ENCODE results near the gene ACTR3.
"Not testable (repeated sequence)": the region's sequence is repeated elsewhere in the genome, so short reads cannot be mapped to it uniquely, and the experiment has no call there.

The ACTR3 gene

GRCh38 chr2:113930448-113930847, 40.6 kb downstream of the ACTR3 start:
- Histone ChIP-seq H4K20me1 (ENCODE audit: low read depth, low read length) (peaks cover 68% of the 10 kb centered on the region), H3K9ac (ENCODE audit: low read length) (no peak overlapping the region), H2AFZ (ENCODE audit: low read depth, low read length, severe bottlenecking) (no peak overlapping the region), H3K36me3 (ENCODE audit: low read length) (peaks cover 88% of the 10 kb centered on the region), H3K27me3 (ENCODE audit: low read length) (no peaks in the 10 kb centered on the region), H3K9me2 (replicated peaks; ENCODE audit: insufficient read depth, low read length) (no peaks in the 10 kb centered on the region), H3K9me3 (ENCODE audit: insufficient read depth, low read length) (no peaks in the 10 kb centered on the region), H3K4me3 (ENCODE audit: insufficient read depth, low read length, poor library complexity, severe bottlenecking) (no peak overlapping the region), H3K27ac (ENCODE audit: low read depth, low read length) (no peak overlapping the region), H3K79me2 (ENCODE audit: insufficient read depth, low read length) (peaks cover 70% of the 10 kb centered on the region), H3F3A (ENCODE audit: insufficient read depth) (peaks cover 31% of the 10 kb centered on the region), H3K4me2 (ENCODE audit: low read depth, low read length, poor library complexity, severe bottlenecking) (no peak overlapping the region)
- no peak for TF ChIP-seq EZH2phosphoT487 (conservative IDR thresholded peaks at IDR 0.05; ENCODE audit: low read length)
- no peak for TF ChIP-seq CTCF (IDR thresholded peaks at IDR 0.05; ENCODE audit: insufficient read depth, low read length, poor library complexity, severe bottlenecking)

GRCh38 chr2:113937501-113937900, 47.6 kb downstream of the ACTR3 start:
- Histone ChIP-seq H4K20me1 (ENCODE audit: low read depth, low read length) (peaks cover 30% of the 10 kb centered on the region), H3K27ac (ENCODE audit: low read depth, low read length) (no peak overlapping the region), H2AFZ (ENCODE audit: low read depth, low read length, severe bottlenecking) (no peak overlapping the region), H3K4me3 (ENCODE audit: insufficient read depth, low read length, poor library complexity, severe bottlenecking) (no peak overlapping the region), H3K9me2 (replicated peaks; ENCODE audit: insufficient read depth, low read length) (no peaks in the 10 kb centered on the region), H3K4me2 (ENCODE audit: low read depth, low read length, poor library complexity, severe bottlenecking) (no peak overlapping the region), H3K79me2 (ENCODE audit: insufficient read depth, low read length) (peaks cover 37% of the 10 kb centered on the region), H3K36me3 (ENCODE audit: low read length) (peaks cover 83% of the 10 kb centered on the region), H3K27me3 (ENCODE audit: low read length) (no peaks in the 10 kb centered on the region), H3F3A (ENCODE audit: insufficient read depth) (peaks cover 26% of the 10 kb centered on the region), H3K9ac (ENCODE audit: low read length) (no peak overlapping the region), H3K9me3 (ENCODE audit: insufficient read depth, low read length) (no peaks in the 10 kb centered on the region)
- TF ChIP-seq EZH2phosphoT487 (conservative IDR thresholded peaks at IDR 0.05; ENCODE audit: low read length) (no peak), CTCF (IDR thresholded peaks at IDR 0.05; ENCODE audit: insufficient read depth, low read length, poor library complexity, severe bottlenecking) (no peak)

- no peak for TF ChIP-seq EZH2phosphoT487 (conservative IDR thresholded peaks at IDR 0.05; ENCODE audit: low read length)
- no peak for TF ChIP-seq CTCF (IDR thresholded peaks at IDR 0.05; ENCODE audit: insufficient read depth, low read length, poor library complexity, severe bottlenecking)
- H3K27ac ChIP-seq (ENCODE audit: low read depth, low read length): no peak overlapping the region
- peaks cover 14% of the 10 kb centered on the region for H4K20me1 ChIP-seq (ENCODE audit: low read depth, low read length)
- H3K27me3 ChIP-seq (ENCODE audit: low read length): no peaks in the 10 kb centered on the region
- no peaks in the 10 kb centered on the region for H3K9me3 ChIP-seq (ENCODE audit: insufficient read depth, low read length)
- peaks cover 32% of the 10 kb centered on the region for H3K79me2 ChIP-seq (ENCODE audit: insufficient read depth, low read length)
- no peak overlapping the region for H2AFZ ChIP-seq (ENCODE audit: low read depth, low read length, severe bottlenecking)
- H3K4me2 ChIP-seq (ENCODE audit: low read depth, low read length, poor library complexity, severe bottlenecking): no peak overlapping the region
- H3K4me3 ChIP-seq (ENCODE audit: insufficient read depth, low read length, poor library complexity, severe bottlenecking): no peak overlapping the region
- H3F3A ChIP-seq (ENCODE audit: insufficient read depth): peaks cover 14% of the 10 kb centered on the region
- no peaks in the 10 kb centered on the region for H3K9me2 ChIP-seq (replicated peaks; ENCODE audit: insufficient read depth, low read length)
- H3K36me3 ChIP-seq (ENCODE audit: low read length): peaks cover 84% of the 10 kb centered on the region
- H3K9ac ChIP-seq (ENCODE audit: low read length): no peak overlapping the region
Measured at GRCh38 chr2:113940891-113941290, 51.0 kb downstream of the ACTR3 start.

GRCh38 chr2:113945784-113946183, 55.9 kb downstream of the ACTR3 start:
- Histone ChIP-seq H3K36me3 (ENCODE audit: low read length) (peaks cover 81% of the 10 kb centered on the region), H3F3A (ENCODE audit: insufficient read depth) (peaks cover 32% of the 10 kb centered on the region), H3K79me2 (ENCODE audit: insufficient read depth, low read length) (peaks cover 21% of the 10 kb centered on the region), H4K20me1 (ENCODE audit: low read depth, low read length) (peaks cover 14% of the 10 kb centered on the region; the same call in 1 of the 2 replicates)
- H3K9me3 ChIP-seq (ENCODE audit: insufficient read depth, low read length); H3K4me3 ChIP-seq (ENCODE audit: insufficient read depth, low read length, poor library complexity, severe bottlenecking); H2AFZ ChIP-seq (ENCODE audit: low read depth, low read length, severe bottlenecking); H3K9me2 ChIP-seq (replicated peaks; ENCODE audit: insufficient read depth, low read length); H3K27me3 ChIP-seq (ENCODE audit: low read length); H3K4me2 ChIP-seq (ENCODE audit: low read depth, low read length, poor library complexity, severe bottlenecking); H3K9ac ChIP-seq (ENCODE audit: low read length); H3K27ac ChIP-seq (ENCODE audit: low read depth, low read length): not testable (repeated sequence)

- peaks cover 25% of the 10 kb centered on the region for H3K79me2 ChIP-seq (ENCODE audit: insufficient read depth, low read length)
- H3K4me2 ChIP-seq (ENCODE audit: low read depth, low read length, poor library complexity, severe bottlenecking): not testable (repeated sequence)
Measured at GRCh38 chr2:113950906-113951305, 61.0 kb downstream of the ACTR3 start.

More at GRCh38 chr2:113950906-113951305, 61.0 kb downstream of the ACTR3 start:
- H3K27me3 ChIP-seq (ENCODE audit: low read length); H2AFZ ChIP-seq (ENCODE audit: low read depth, low read length, severe bottlenecking); H3K9ac ChIP-seq (ENCODE audit: low read length); H3K4me3 ChIP-seq (ENCODE audit: insufficient read depth, low read length, poor library complexity, severe bottlenecking); H3K27ac ChIP-seq (ENCODE audit: low read depth, low read length); H3K9me3 ChIP-seq (ENCODE audit: insufficient read depth, low read length); H3K9me2 ChIP-seq (replicated peaks; ENCODE audit: insufficient read depth, low read length): not testable (repeated sequence)
- H4K20me1 ChIP-seq (ENCODE audit: low read depth, low read length): peaks cover 28% of the 10 kb centered on the region
- H3K36me3 ChIP-seq (ENCODE audit: low read length): peaks cover 82% of the 10 kb centered on the region
- H3F3A ChIP-seq (ENCODE audit: insufficient read depth): peaks cover 50% of the 10 kb centered on the region
